A549 treated with DMSO at 1 μM for 4 hours (cell line): ENCODE results near the gene ZNF836. TPM values are rescaled to one million over a fixed set of nuclear protein-coding genes. Genes with fewer than 3 reads are reported as not detected.

Source experiments
- total RNA-seq: library from RNA; stranded (reverse); fragments of 200-300 nt; extraction: Qiagen RNA extraction; gene quantifications from 5 replicates; pipeline ENCODE4 v1.2.3, GENCODE V29; 2022; ENCODE audit warnings: low read depth

ZNF836 gene
- total RNA-seq: 0.55 to 1.1 TPM (median 0.73 TPM) in 5 replicates

GRCh38 chr19:52171321-52172169 lies at the start of gene ZNF836:
TSS of gene ZNF836 (minus strand) at chr19:52171621. CDS start at chr19:52168072, 3,549 bp downstream.

GRCh38 chr19:52189735-52190486 lies 18.5 kb upstream of the ZNF836 start, which contains the start of gene PPP2R1A:
TSS of gene PPP2R1A (plus strand) at chr19:52190052. CDS start at chr19:52190097, 45 bp downstream.

DNA sequence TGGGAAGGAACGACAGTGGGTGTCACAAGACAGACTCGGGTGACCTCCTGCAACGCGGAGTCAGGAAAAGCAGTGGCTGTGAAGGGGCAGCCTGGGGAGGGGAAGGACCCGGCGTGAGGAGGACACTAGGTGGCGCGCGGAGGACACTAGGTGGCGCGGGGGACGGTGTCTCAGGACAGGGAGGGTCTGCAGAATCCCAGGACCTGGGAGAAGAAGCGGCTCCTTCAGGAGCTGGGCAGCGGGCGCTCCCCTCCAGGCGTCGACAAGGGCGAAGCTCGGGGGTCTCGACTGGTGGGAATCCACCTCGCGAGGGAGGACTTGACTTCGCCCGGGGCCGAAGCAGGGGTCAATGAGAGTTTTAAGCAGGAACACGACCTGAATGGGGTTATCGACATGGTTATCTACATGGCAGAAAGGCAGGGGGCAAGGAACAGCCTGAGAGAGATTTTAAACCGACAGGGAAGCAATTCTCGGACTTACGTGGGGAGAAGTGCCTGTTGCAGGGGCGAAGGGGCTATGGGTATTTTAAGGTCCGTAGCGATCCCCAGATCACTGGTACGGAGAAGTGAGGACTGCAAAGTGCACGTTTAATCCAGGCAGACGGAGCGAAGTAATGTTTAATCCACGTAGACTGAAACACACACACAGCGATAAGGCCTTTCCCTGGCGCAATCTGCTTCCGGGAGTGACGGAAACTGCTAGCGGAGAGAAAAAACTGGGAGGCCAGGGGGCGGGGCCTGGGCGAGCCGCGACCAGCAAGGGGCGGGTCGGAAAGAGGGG lies 32.0 kb downstream of the ZNF836 start, which contains the start of gene ZNF616:
TSS of gene ZNF616 (minus strand) at position 687 of the 780 bp plus-strand sequence. CDS start 9,426 bp downstream, outside the sequence.

Other genes starting within 250 kb of the ZNF836 start
- gene ZNF613, start 244.1 kb downstream of the ZNF836 start, total RNA-seq: 0.89 to 1.6 TPM (median 1.0 TPM) in 5 replicates
- gene ZNF350, start 184.8 kb downstream of the ZNF836 start, total RNA-seq: 3.2 to 5.2 TPM (median 4.6 TPM) in 5 replicates
- 3.1 to 5.5 TPM (median 4.6 TPM) in 5 replicates for gene ZNF615, start 163.4 kb downstream of the ZNF836 start, total RNA-seq
- 2.8 to 4.6 TPM (median 3.7 TPM) in 5 replicates for gene ZNF614, start 143.2 kb downstream of the ZNF836 start, total RNA-seq
- 1.7 to 2.0 TPM (median 1.9 TPM) in 5 replicates for gene ZNF432, start 122.8 kb downstream of the ZNF836 start, total RNA-seq
- 1.7 to 2.8 TPM (median 2.3 TPM) in 5 replicates for gene ZNF841, start 75.9 kb downstream of the ZNF836 start, total RNA-seq
- 0.51 to 1.3 TPM (median 0.61 TPM) in 5 replicates for gene ZNF616, start 31.7 kb downstream of the ZNF836 start, total RNA-seq
- 209 to 320 TPM (median 294 TPM) in 5 replicates for gene PPP2R1A, start 18.4 kb upstream of the ZNF836 start, total RNA-seq
- gene ZNF766, start 98.0 kb upstream of the ZNF836 start, total RNA-seq: 7.5 to 11.2 TPM (median 11.2 TPM) in 5 replicates
- 7.0 to 22.4 TPM (median 16.8 TPM) in 5 replicates for gene ZNF480, start 125.5 kb upstream of the ZNF836 start, total RNA-seq
- gene ZNF610, start 164.6 kb upstream of the ZNF836 start, total RNA-seq: not detected in 5 replicates
- gene ZNF880, start 198.3 kb upstream of the ZNF836 start, total RNA-seq: 0.36 to 1.5 TPM (median 1.0 TPM) in 5 replicates
- 0.08 to 0.62 TPM (median 0.54 TPM) in 3 of 5 replicates, not detected in the others for gene ZNF528, start 226.2 kb upstream of the ZNF836 start, total RNA-seq